GM12801 (cell line): ENCODE measurements around the gene ADAMTS18.

Experiments
- CTCF ChIP-seq: IDR thresholded peaks from one replicate; pipeline ENCODE4 v1.5.1; 2011; ENCODE audit warnings: control low read depth; ENCODE audit not compliant: insufficient read length; ENCODE audit errors: extremely low read depth

ADAMTS18 gene

GRCh38 chr16:77374384-77374783, 60.5 kb downstream of the ADAMTS18 start:
- no peak for TF ChIP-seq CTCF

- TF ChIP-seq CTCF: no peak
These were observed 61.1 kb downstream of the ADAMTS18 start for GRCh38 chr16:77373726-77374125.

- no peak for TF ChIP-seq CTCF
These were observed 70.1 kb downstream of the ADAMTS18 start for GRCh38 chr16:77364770-77365169.

GRCh38 chr16:77359065-77359502, 75.8 kb downstream of the ADAMTS18 start:
- TF ChIP-seq CTCF: no peak

GRCh38 chr16:77353587-77354263, 81.1 kb downstream of the ADAMTS18 start:
- TF ChIP-seq CTCF: no peak

- no peak for TF ChIP-seq CTCF
These were observed 90.5 kb downstream of the ADAMTS18 start for GRCh38 chr16:77344341-77344740.

- no peak for TF ChIP-seq CTCF
These were observed 98.2 kb downstream of the ADAMTS18 start for GRCh38 chr16:77336637-77337036.
